GM19324 (cell line): ENCODE results near the gene RPS13.
"Not testable (repeated sequence)": the region's sequence is repeated elsewhere in the genome, so short reads cannot be mapped to it uniquely, and the experiment has no call there.

Source experiments
- ATAC-seq: cut with Tn5 transposase; IDR thresholded peaks from one replicate; pipeline ENCODE4 v1.9.1; 2021; ENCODE audit warnings: mild to moderate bottlenecking, moderate library complexity; ENCODE audit not compliant: unreplicated experiment, low FRiP score

Gene RPS13

GRCh38 chr11:17077520-17078401, at the start of gene RPS13:
RPS13 (minus strand) TSS chr11:17077667; CDS start chr11:17077641, 26 bp downstream.
- peak; percentile 99 for ATAC-seq

- ATAC-seq = no peak
These were observed 44.5 kb upstream of the RPS13 start for GRCh38 chr11:17121981-17122380.

- ATAC-seq = no peak
These were observed 39.8 kb upstream of the RPS13 start for GRCh38 chr11:17117262-17117661.

- ATAC-seq = no peak
These were observed 38.6 kb upstream of the RPS13 start for GRCh38 chr11:17116117-17116516.

GRCh38 chr11:17107745-17108144, 30.3 kb upstream of the RPS13 start:
- ATAC-seq = not testable (repeated sequence)

GRCh38 chr11:17105404-17106040, 28.1 kb upstream of the RPS13 start:
- not testable (repeated sequence) for ATAC-seq

GRCh38 chr11:17102462-17102861, 25.0 kb upstream of the RPS13 start:
- no peak for ATAC-seq

- no peak for ATAC-seq
These were observed 21.2 kb upstream of the RPS13 start for GRCh38 chr11:17098658-17099057.

GRCh38 chr11:17098038-17098437, 20.6 kb upstream of the RPS13 start:
- ATAC-seq = no peak

GRCh38 chr11:17085976-17086375, 8.5 kb upstream of the RPS13 start:
- not testable (repeated sequence) for ATAC-seq

- ATAC-seq = peak; percentile 19
These were observed 287 bp downstream of the RPS13 start for GRCh38 chr11:17077240-17077519.

- ATAC-seq = no peak
These were observed 789 bp downstream of the RPS13 start for GRCh38 chr11:17076517-17077239.

- no peak for ATAC-seq
These were observed 2.0 kb downstream of the RPS13 start for GRCh38 chr11:17075506-17075905.

- no peak for ATAC-seq
These were observed 4.0 kb downstream of the RPS13 start for GRCh38 chr11:17073370-17074027.

- no peak for ATAC-seq
These were observed 10.1 kb downstream of the RPS13 start for GRCh38 chr11:17067417-17067816.

- no peak for ATAC-seq
These were observed 10.8 kb downstream of the RPS13 start for GRCh38 chr11:17066691-17067090.

GRCh38 chr11:17063171-17064002, 14.1 kb downstream of the RPS13 start:
- ATAC-seq = peak; percentile 60

- not testable (repeated sequence) for ATAC-seq
These were observed 26.3 kb downstream of the RPS13 start for GRCh38 chr11:17051146-17051545.

GRCh38 chr11:17048491-17048890, 29.0 kb downstream of the RPS13 start:
- not testable (repeated sequence) for ATAC-seq

- ATAC-seq = no peak
These were observed 30.8 kb downstream of the RPS13 start for GRCh38 chr11:17046690-17047089.
